ENCODE results near the gene NEK3.

NEK3 gene

GRCh38 chr13:52112591-52112990, 46.8 kb downstream of the NEK3 start:
- Histone ChIP-seq H2AFZ (ENCODE audit: low read depth, low read length) (no peak overlapping the region), H3K4me2 (ENCODE audit: insufficient read depth, low read length) (no peak overlapping the region), H3K9me3 (ENCODE audit: insufficient read depth, low read length, severe bottlenecking) (no peaks in the 10 kb centered on the region), H3K27me3 (ENCODE audit: insufficient read depth, low read length, poor library complexity) (peaks cover 12% of the 10 kb centered on the region), H4K20me1 (ENCODE audit: insufficient read depth, low read length) (no peaks in the 10 kb centered on the region), H3K4me3 (ENCODE audit: low read depth in 1 of 2, low read length in 2 of 2) (no peak overlapping the region), H3K79me2 (ENCODE audit: insufficient read depth, low read length) (no peaks in the 10 kb centered on the region), H3K27ac (ENCODE audit: low read length) (no peak overlapping the region), H3K4me1 (ENCODE audit: insufficient read depth, low read length) (no peaks in the 10 kb centered on the region), H3K9ac (ENCODE audit: low read depth, low read length) (no peak overlapping the region), H3K36me3 (ENCODE audit: insufficient read depth, low read length) (no peaks in the 10 kb centered on the region)
- DNase-seq (no peak), ATAC-seq (ENCODE audit: insufficient read depth, low read depth) (no peak)
- TF ChIP-seq EZH2 (IDR thresholded peaks at IDR 0.05; ENCODE audit: borderline replicate concordance, low read depth, low read length, severe bottlenecking) (no peak), CTCF (IDR thresholded peaks at IDR 0.05; ENCODE audit: borderline replicate concordance, extremely low read depth, low read length, poor library complexity, severe bottlenecking) (no peak)

- no peak overlapping the region for H3K4me2 ChIP-seq (ENCODE audit: insufficient read depth, low read length)
- H3K9me3 ChIP-seq (ENCODE audit: insufficient read depth, low read length, severe bottlenecking) = no peaks in the 10 kb centered on the region
- no peaks in the 10 kb centered on the region for H3K36me3 ChIP-seq (ENCODE audit: insufficient read depth, low read length)
- DNase-seq = no peak
- H4K20me1 ChIP-seq (ENCODE audit: insufficient read depth, low read length) = no peaks in the 10 kb centered on the region
- no peaks in the 10 kb centered on the region for H3K79me2 ChIP-seq (ENCODE audit: insufficient read depth, low read length)
- no peak overlapping the region for H3K4me3 ChIP-seq (ENCODE audit: low read depth in 1 of 2, low read length in 2 of 2)
- ATAC-seq (ENCODE audit: insufficient read depth, low read depth) = no peak
- no peak overlapping the region for H3K27ac ChIP-seq (ENCODE audit: low read length)
- no peak overlapping the region for H3K9ac ChIP-seq (ENCODE audit: low read depth, low read length)
- no peaks in the 10 kb centered on the region for H3K4me1 ChIP-seq (ENCODE audit: insufficient read depth, low read length)
- H3K27me3 ChIP-seq (ENCODE audit: insufficient read depth, low read length, poor library complexity) = peaks cover 12% of the 10 kb centered on the region
- no peak for TF ChIP-seq EZH2 (IDR thresholded peaks at IDR 0.05; ENCODE audit: borderline replicate concordance, low read depth, low read length, severe bottlenecking)
- TF ChIP-seq CTCF (IDR thresholded peaks at IDR 0.05; ENCODE audit: borderline replicate concordance, extremely low read depth, low read length, poor library complexity, severe bottlenecking) = no peak
- H2AFZ ChIP-seq (ENCODE audit: low read depth, low read length) = no peak overlapping the region
Observed at GRCh38 chr13:52109116-52109670, 50.2 kb downstream of the NEK3 start.

- DNase-seq (no peak), ATAC-seq (ENCODE audit: insufficient read depth, low read depth) (no peak)
- no peaks in the 10 kb centered on the region for H3K36me3 ChIP-seq (ENCODE audit: insufficient read depth, low read length)
- H2AFZ ChIP-seq (ENCODE audit: low read depth, low read length) = no peak overlapping the region
- peaks cover 5% of the 10 kb centered on the region for H3K27me3 ChIP-seq (ENCODE audit: insufficient read depth, low read length, poor library complexity)
- H3K79me2 ChIP-seq (ENCODE audit: insufficient read depth, low read length) = no peaks in the 10 kb centered on the region
- no peaks in the 10 kb centered on the region for H3K9me3 ChIP-seq (ENCODE audit: insufficient read depth, low read length, severe bottlenecking)
- no peak overlapping the region for H3K4me3 ChIP-seq (ENCODE audit: low read depth in 1 of 2, low read length in 2 of 2)
- H3K27ac ChIP-seq (ENCODE audit: low read length) = no peak overlapping the region
- H3K4me1 ChIP-seq (ENCODE audit: insufficient read depth, low read length) = no peaks in the 10 kb centered on the region
- H3K4me2 ChIP-seq (ENCODE audit: insufficient read depth, low read length) = no peak overlapping the region
- H3K9ac ChIP-seq (ENCODE audit: low read depth, low read length) = no peak overlapping the region
- no peak for TF ChIP-seq CTCF (IDR thresholded peaks at IDR 0.05; ENCODE audit: borderline replicate concordance, extremely low read depth, low read length, poor library complexity, severe bottlenecking)
- TF ChIP-seq EZH2 (IDR thresholded peaks at IDR 0.05; ENCODE audit: borderline replicate concordance, low read depth, low read length, severe bottlenecking) = no peak
- H4K20me1 ChIP-seq (ENCODE audit: insufficient read depth, low read length) = no peaks in the 10 kb centered on the region
Observed at GRCh38 chr13:52105841-52106240, 53.6 kb downstream of the NEK3 start.

GRCh38 chr13:52104624-52105023, 54.8 kb downstream of the NEK3 start:
- Histone ChIP-seq H3K4me2 (ENCODE audit: insufficient read depth, low read length) (no peak overlapping the region), H3K4me3 (ENCODE audit: low read depth in 1 of 2, low read length in 2 of 2) (no peak overlapping the region), H3K9ac (ENCODE audit: low read depth, low read length) (no peak overlapping the region), H3K79me2 (ENCODE audit: insufficient read depth, low read length) (no peaks in the 10 kb centered on the region), H3K27ac (ENCODE audit: low read length) (no peak overlapping the region), H3K4me1 (ENCODE audit: insufficient read depth, low read length) (no peaks in the 10 kb centered on the region), H3K9me3 (ENCODE audit: insufficient read depth, low read length, severe bottlenecking) (no peaks in the 10 kb centered on the region), H3K36me3 (ENCODE audit: insufficient read depth, low read length) (no peaks in the 10 kb centered on the region), H4K20me1 (ENCODE audit: insufficient read depth, low read length) (no peaks in the 10 kb centered on the region), H2AFZ (ENCODE audit: low read depth, low read length) (no peak overlapping the region), H3K27me3 (ENCODE audit: insufficient read depth, low read length, poor library complexity) (no peaks in the 10 kb centered on the region)
- ATAC-seq (ENCODE audit: insufficient read depth, low read depth) (no peak), DNase-seq (no peak)
- TF ChIP-seq CTCF (IDR thresholded peaks at IDR 0.05; ENCODE audit: borderline replicate concordance, extremely low read depth, low read length, poor library complexity, severe bottlenecking) (no peak), EZH2 (IDR thresholded peaks at IDR 0.05; ENCODE audit: borderline replicate concordance, low read depth, low read length, severe bottlenecking) (no peak)

All from DND-41 (cell line).